A172 (cell line): ENCODE data around the gene ANGPTL4. TPM values are rescaled to one million over a fixed set of nuclear protein-coding genes. Genes with fewer than 3 reads are reported as not detected.
"Not testable (repeated sequence)": the region's sequence is repeated elsewhere in the genome, so short reads cannot be mapped to it uniquely, and the experiment has no call there.

ENCODE experiments used
- DNase-seq: peaks from one replicate; pipeline ENCODE4 v3.0.0-alpha.2; 2015; ENCODE audit warnings: low spot score
- total RNA-seq: library from RNA; depleted of rRNA; stranded (reverse); fragments of >200 nt; shearing (Covaris generic); gene quantifications from 2 replicates; pipeline ENCODE4 v1.2.3, GENCODE V29; 2014

The ANGPTL4 gene
- total RNA-seq, 1 experiment from 2014 or later, result not detected

DNA sequence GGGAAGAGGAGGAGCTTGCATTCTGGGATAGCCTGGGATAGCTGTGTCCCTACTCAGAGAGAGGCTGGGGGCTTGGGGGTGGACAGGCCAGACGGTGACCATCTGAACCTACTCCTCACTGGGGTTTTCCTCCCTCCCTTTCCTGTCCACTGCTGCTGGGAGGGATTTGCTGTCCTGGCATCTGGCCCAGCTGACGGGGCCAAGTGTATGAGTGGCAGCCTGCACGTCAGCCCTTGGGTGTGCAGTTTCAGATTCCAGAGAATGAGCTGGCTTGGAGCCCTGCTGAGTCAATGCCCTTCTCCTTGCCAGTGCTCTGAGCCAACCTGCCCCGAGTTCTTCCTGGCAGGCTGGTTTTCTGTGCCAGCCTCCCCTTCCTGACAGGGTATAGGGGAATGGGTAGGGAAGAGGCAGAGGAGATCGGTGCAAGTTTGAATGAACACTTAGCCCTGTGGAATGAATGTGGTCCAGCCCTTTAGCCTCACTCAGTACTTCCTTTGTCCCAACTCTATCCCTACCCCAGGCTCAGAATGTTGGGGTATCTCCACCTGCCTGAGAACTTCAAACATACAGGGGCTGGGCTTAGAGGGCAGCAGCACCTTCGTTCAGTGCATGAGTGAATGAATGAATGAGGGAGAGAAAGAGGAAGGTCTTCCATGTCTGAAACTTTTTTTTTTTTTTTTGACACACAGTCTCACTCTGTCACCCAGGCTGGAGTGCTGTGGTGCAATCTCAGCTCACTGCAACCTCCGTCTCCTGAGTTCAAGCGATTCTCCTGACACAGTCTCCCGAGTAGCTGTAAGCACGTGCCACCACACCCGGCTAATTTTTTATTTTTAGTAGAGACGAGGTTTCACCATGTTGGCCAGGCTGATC lies 1.8 kb upstream of the ANGPTL4 start:
- DNase-seq, result peak; percentile 100

DNA sequence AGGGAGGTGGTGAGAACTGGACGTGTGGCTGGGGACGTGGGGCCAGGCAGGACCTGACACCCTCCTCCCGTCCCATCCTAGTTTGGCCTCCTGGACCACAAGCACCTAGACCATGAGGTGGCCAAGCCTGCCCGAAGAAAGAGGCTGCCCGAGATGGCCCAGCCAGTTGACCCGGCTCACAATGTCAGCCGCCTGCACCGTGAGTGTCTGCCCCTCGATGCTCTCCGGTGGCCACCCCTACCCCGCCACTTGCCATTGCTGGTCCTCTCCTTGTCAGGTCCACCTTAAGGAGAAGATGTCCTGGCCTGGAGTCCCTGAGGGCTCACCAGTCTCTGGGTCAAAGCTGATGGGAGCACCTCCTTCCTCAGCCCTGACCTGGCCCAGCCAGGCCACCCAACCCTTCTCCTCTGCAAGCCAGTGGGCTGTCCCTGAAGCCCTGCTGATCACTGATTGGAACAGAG lies 2.2 kb downstream of the ANGPTL4 start:
- DNase-seq, result no peak

DNA sequence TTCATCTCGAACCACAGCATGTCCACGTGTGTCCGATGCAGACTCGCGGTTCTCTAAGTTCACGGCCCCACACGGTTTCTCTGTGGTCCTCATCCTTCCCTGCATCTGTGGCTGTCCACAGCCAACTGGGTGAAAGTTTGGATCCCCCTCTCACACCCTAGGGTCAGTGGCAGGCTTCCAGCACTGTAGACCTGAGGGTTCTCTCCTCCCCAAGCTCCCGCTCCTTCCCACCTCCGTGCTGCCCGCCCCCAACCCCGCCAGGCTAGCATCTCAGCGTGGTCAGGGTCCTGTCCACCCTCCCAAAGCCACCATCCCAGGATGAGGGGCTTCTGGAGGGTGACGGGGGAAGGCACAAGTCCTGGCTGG lies 3.0 kb downstream of the ANGPTL4 start:
- no peak for DNase-seq

DNA sequence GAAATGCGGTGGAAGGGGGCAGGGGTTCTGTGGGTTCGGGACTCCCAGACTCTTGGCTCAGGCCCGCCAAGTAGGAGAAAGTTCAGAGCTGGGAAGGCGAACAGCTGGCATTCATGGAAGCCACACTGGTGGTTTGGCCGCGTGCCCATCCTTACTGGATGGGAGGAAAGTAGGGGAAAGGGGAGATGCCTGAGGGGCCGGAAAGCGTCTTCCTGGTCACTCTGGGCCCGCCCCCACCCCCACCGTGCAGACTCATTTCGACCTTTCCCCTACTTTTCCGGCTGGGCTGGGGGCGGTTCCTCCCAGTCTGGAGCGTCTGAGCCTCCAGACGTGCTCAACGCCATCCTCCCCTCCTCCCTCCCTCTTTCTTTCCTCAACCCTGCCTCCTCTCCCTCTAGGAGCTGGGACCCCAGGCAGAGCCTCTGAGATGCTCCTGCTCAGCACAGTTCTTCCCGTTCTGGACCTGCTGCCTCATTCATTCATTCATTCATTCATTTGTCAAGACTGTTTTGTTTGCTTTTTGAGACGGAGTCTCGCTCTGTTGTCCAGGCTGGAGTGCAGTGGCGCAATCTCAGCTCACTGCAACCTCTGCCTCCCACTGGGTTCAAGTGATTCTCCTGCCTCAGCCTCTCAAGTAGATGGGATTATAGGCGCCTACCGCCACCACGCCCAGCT lies 3.5 kb downstream of the ANGPTL4 start:
- DNase-seq, result peak; percentile 98

DNA sequence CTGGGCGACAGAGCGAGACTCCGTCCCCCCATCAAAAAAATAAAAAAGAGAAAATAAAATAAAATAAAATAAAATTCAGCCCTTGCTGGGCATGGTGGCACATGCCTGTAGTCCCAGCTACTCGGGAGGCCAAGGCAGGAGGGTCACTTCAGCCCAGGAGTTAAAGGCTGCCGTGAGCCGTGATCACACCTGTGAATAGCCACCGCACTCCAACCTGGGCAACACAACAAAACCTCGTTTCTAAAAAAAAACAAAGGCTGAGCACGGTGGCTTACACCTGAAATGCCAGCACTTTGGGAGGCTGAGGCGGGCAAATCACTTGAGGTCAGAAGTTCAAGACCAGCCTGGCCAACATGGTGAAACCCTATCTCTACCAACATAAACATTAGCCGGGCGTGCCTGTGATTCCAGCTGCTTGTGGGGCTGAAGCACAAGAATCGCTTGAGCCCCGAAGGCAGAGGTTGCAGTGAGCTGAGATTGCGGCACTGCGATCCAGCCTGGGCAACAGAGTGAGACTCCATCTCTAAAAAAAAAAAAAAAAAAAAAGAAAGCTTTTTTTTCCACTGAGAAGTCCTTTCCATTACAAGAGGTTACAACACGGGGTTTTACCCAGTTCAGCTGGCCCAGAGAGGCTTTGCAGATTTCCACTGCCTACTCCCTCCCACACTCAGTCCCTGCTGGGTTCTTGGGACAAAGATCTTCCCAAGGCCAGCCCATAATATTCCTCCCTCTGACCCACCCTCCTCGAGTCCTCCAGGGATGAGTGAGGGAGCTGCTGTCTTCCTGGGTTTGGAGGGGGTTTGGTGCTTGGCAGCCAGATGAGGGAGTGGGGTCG lies 6.4 kb downstream of the ANGPTL4 start:
- DNase-seq, result no peak

DNA sequence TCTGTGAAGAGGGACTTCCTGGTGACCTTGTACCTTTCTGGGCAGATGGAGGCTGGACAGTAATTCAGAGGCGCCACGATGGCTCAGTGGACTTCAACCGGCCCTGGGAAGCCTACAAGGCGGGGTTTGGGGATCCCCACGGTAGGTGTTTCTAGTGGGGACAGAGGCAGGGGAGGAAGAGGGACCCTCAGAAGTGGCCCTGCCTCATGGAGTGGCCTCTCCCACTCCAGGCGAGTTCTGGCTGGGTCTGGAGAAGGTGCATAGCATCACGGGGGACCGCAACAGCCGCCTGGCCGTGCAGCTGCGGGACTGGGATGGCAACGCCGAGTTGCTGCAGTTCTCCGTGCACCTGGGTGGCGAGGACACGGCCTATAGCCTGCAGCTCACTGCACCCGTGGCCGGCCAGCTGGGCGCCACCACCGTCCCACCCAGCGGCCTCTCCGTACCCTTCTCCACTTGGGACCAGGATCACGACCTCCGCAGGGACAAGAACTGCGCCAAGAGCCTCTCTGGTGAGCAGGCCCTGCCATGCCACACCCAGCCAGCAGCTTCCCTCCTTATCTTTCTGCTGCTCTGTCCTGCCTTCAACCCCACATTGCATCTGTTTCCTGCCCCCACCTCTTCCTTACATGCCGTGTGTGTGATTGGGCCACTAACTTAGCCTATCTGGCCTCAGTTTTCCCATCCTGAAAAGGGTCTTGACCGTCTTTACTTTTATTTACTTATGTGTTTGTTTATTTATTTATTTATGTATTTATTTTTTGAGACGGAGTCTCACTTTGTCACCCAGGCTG lies 7.3 kb downstream of the ANGPTL4 start:
- no peak for DNase-seq

DNA sequence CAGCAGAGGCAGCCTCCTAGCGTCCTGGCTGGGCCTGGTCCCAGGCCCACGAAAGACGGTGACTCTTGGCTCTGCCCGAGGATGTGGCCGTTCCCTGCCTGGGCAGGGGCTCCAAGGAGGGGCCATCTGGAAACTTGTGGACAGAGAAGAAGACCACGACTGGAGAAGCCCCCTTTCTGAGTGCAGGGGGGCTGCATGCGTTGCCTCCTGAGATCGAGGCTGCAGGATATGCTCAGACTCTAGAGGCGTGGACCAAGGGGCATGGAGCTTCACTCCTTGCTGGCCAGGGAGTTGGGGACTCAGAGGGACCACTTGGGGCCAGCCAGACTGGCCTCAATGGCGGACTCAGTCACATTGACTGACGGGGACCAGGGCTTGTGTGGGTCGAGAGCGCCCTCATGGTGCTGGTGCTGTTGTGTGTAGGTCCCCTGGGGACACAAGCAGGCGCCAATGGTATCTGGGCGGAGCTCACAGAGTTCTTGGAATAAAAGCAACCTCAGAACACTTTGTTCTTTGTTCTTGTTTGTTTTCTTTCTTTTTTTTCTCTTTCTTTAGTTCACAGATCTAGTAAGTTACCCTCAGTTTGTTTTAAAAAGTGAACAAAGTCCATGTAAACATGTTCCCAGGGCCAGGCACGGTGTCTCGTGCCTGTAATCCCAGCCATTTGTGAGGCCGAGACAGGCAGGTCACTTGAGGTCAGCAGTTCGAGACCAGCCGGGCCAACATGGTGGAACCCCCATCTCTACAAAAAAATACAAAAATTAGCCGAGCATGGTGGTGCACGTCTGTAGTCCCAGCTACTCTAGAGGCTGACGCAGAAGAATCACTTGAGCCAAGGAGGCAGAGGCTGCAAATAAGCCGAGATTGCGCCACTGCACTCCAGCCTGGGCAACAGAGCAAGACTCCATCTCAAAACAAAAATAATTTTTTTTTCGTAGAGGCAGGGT lies 10.2 kb downstream of the ANGPTL4 start:
- no peak for DNase-seq

DNA sequence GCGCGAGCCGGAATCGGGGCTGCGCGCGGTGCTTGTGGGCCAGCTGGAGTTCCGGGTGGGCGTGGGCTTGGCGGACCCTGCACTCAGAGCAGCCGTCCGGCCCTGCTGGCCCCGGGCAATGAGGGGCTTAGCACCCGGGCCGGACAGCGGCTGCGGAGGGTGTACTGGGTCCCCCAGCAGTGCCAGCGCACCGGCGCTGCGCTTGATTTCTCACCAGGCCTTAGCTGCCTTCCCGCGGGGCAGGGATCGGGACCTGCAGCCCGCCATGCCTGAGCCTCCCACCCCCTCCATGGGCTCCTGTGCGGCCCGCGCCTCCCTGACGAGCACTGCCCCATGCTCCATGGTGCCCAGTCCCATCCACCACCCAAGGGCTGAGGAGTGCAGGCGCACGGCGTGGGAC lies 11.8 kb downstream of the ANGPTL4 start:
- not testable (repeated sequence) for DNase-seq

DNA sequence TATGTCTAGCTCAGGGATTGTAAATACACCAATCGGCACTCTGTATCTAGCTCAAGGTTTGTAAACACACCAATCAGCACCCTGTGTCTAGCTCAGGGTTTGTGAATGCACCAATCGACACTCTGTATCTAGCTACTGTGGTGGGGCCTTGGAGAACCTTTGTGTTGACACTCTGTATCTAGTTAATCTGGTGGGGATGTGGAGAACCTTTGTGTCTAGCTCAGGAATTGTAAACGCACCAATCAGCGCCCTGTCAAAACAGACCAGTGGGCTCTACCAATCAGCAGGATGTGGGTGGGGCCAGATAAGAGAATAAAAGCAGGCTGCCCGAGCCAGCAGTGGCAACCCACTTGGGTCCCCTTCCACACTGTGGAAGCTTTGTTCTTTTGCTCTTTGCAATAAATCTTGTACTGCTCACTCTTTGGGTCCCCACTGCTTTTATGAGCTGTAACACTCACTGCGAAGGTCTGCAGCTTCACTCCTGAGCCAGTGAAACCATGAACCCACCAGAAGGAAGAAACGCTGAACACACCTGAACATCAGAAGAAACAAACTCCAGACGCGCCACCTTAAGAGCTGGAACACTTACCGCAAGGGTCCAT lies 12.5 kb downstream of the ANGPTL4 start:
- not testable (repeated sequence) for DNase-seq

DNA sequence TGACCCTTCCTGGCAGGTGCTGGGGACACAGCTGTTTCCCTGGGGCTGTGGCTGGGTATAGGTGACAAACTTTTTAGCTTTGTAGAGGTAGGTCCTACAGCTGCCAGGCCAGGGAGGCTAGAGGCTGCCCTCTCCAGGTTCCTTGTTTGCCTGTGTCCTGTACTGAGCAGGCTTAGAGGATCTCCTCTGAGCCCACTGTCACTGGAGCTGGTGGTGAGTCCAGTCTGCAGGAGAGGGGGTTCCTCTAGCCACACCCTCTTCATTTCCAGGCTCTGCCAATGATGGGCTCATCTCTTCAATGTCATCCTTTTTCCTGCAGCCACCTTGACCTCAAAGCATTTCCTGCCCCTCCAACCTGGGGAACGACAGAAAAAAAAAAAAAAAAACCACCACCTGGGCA lies 13.6 kb downstream of the ANGPTL4 start:
- DNase-seq, result no peak

DNA sequence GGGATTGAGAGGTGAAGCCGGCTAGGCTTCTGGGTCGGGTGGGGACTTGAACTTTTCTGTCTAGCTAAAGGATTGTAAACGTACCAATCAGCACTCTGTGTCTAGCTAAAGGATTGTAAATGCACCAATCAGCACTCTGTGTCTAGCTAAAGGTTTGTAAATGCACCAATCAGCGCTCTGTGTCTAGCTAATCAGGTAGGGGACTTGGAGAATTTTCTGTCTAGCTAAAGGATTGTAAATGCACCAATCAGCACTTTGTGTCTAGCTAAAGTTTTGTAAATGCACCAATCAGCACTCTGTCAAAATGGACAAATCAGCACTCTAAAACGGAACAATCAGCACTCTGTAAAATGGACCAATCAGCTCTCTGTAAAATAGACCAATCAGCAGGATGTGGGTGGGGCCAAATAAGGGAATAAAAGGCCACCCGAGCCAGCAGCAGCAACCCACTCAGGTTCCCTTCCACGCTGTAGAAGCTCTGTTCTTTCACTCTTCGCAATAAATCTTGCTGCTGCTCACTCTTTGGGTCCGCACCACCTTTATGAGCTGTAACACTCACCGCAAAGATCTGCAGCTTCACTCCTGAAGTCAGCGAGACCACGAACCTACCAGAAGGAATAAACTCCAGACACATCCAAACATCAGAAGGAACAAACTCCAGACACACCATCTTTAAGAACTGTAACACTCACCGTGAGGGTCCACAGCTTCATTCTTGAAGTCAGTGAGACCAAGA lies 15.4 kb downstream of the ANGPTL4 start:
- not testable (repeated sequence) for DNase-seq

DNA sequence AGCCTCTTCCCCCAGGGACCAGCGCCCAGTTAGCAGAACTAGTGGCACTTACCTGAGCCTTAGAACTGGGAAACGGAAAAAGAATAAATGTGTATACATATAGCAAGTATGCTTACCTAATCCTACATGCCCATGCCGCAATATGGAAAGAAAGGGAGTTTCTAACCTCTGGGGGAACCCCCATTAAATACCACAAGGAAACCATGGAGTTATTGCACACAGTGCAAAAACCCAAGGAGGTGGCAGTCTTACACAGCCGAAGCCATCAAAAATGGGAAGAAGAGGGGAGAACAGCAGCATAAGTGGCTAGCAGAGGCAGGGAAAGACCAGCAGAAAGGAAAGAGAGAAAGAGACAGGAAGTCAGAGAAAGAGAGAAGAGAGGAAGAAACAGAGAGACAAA lies 20.6 kb downstream of the ANGPTL4 start:
- not testable (repeated sequence) for DNase-seq

DNA sequence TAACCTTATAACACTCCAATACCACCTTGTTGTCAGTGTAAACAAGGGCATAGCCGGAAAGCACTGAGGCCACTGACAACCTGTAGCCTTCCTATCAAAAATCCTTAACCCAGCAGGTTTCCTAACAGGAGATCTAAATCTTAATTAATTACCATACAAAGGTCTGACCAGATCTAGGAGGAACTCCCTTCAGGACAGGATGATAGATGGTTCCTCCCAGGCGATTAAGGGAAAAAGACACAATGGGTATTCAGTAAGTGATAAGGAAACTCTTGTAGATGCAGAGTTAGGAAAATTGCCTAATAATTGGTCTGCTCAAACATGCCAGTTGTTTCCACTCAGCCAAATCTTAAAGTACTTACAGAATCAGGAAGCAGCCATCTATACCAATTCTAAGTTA lies 21.1 kb downstream of the ANGPTL4 start:
- not testable (repeated sequence) for DNase-seq

DNA sequence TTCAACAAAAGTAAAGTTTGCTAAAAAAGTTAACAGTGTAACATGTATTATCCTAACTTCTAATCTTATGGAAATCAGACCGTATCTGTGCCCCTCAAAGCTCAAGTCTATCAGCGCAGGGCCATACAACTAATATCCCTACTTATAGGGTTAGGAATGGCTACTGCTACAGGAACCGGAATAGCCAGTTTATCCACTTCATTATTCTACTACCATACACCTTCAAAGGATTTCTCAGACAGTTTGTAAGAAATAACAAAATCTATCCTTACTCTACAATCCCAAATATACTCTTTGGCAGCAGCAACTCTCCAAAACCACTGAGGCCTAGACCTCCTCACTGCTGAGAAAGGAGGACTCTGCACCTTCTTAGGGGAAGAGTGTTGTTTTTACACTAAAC lies 21.6 kb downstream of the ANGPTL4 start:
- not testable (repeated sequence) for DNase-seq

DNA sequence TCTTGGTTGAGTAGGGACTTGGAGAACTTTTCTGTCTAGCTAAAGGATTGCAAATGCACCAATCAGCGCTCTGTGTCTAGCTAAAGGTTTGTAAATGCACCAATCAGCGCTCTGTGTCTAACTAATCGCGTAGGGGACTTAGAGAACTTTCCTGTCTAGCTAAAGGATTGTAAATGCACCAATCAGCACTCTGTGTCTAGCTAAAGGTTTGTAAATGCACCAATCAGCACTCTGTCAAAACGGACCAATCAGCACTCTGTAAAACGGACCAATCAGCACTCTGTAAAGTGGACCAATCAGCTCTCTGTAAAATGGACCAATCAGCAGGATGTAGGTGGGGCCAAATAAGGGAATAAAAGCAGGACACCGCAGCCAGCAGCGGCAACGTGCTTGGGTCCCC lies 22.5 kb downstream of the ANGPTL4 start:
- not testable (repeated sequence) for DNase-seq

DNA sequence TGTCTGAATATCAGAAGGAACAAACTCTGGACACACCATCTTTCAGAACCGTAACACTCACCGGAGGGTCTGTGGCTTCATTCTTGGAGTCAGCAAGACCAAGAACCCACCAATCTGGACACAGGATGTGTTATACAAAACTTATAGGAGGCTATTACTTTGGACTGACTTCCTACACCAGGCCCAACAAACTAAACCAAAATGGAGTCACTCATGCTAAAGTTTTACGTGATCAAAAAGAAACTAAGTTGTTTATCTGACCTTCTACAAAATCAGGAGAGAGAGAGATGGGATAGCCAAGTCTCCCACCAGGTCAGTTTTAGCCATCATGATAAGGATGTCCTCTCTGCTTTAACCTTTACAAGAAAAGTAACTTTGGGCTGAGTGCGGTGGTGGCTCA lies 23.0 kb downstream of the ANGPTL4 start:
- DNase-seq, result no peak

DNA sequence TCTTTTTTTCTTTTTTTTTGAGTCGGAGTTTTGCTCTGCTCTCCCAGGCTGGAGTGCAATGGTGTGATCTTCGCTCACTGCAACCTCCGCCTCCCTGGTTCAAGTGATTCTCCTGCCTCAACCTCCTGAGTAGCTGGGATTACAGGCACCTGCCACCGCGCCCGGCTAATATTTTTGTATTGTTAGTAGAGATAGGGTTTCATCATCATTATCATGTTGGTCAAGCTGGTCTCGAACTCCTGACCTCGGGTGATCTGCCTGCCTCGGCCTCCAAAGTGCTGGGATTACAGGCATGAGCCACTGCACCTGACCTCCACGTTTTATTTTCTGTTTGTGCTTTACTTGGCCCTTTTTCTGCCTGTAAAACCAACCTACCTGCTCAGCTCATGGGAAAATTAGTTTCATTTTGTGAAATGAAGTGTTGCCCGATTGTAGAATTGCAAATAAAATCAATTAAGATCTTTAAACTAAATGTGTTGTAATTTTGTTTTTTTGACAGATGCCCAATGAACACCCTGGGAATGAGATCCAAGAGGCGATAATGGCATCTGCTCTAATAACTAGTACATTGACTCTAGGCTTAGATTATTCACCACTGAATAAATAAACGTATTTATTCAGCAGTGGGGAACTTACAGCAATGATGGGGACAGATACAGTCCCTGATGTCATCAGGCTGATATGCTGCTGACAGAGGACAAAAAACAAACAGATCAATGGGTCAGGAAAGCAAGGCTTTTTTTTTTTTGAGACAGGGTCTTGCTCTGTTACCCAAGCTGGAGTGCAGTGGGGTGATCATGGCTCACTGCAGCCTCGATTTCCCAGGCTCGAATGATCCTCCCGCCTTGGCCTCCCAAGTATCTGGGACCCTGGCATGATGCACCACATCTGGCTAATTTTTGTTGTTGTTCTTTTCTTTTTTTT lies 24.0 kb downstream of the ANGPTL4 start:
- DNase-seq, result no peak

DNA sequence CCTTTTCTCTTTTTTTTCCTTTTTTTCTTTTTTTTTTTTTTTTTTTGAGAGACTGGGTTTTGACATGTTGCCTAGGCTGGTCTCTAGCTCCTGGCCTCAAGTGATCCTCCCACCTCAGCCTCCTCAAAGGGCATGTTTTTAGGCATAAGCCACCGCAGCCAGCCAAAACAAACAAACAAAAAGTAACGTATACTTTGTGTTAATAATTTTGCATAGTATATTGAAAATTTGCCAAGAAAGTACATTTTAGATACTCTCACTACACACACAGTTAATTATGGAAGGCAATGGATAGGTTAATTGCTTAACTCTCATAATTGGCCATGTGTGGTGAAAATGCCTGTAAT lies 24.6 kb downstream of the ANGPTL4 start:
- DNase-seq, result no peak
